SK-N-DZ (cell line): ENCODE results near the gene IDUA.
"Not testable (repeated sequence)": the region's sequence is repeated elsewhere in the genome, so short reads cannot be mapped to it uniquely, and the experiment has no call there.

Experiments
- DNase-seq: peaks from one replicate; pipeline ENCODE4 v3.0.0-alpha.2; 2015; ENCODE audit warnings: low spot score

IDUA gene

GRCh38 chr4:1045193-1045594 is 58.4 kb downstream of the IDUA start:
- DNase-seq, result no peak

GRCh38 chr4:1045595-1046201 is 58.9 kb downstream of the IDUA start:
- DNase-seq, result no peak

- not testable (repeated sequence) for DNase-seq
These were observed 59.8 kb downstream of the IDUA start for GRCh38 chr4:1046581-1047011.

- DNase-seq, result no peak
These were observed 60.5 kb downstream of the IDUA start for GRCh38 chr4:1047106-1047975.

- DNase-seq, result no peak
These were observed 61.3 kb downstream of the IDUA start for GRCh38 chr4:1047976-1048772.

- DNase-seq, result no peak
These were observed 62.1 kb downstream of the IDUA start for GRCh38 chr4:1048773-1049590.

- DNase-seq, result no peak
These were observed 62.7 kb downstream of the IDUA start for GRCh38 chr4:1049591-1049905.

GRCh38 chr4:1050486-1051213 is 63.8 kb downstream of the IDUA start:
- no peak for DNase-seq

GRCh38 chr4:1051472-1051871 is 64.6 kb downstream of the IDUA start:
- no peak for DNase-seq

GRCh38 chr4:1052231-1052671 is 65.4 kb downstream of the IDUA start:
- no peak for DNase-seq

- DNase-seq, result no peak
These were observed 66.3 kb downstream of the IDUA start for GRCh38 chr4:1053080-1053661.

- not testable (repeated sequence) for DNase-seq
These were observed 67.0 kb downstream of the IDUA start for GRCh38 chr4:1053891-1054290.
